Measurements from ENCODE around the gene TMEM184B. TPM values are rescaled to one million over a fixed set of nuclear protein-coding genes. Genes with fewer than 3 reads are reported as not detected.

Gene TMEM184B
- polyA plus RNA-seq, 1 donor (not counting 4 experiments of a cell fraction or from before 2014, with no cell fraction given): 18.8 TPM

GRCh38 chr22:38226853-38227649 lies 45.8 kb downstream of the TMEM184B start:
- no peak overlapping the region for H3K4me3 ChIP-seq (ENCODE audit: control insufficient read depth in 2 of 3, extremely low read depth in 1 of 3, insufficient read depth in 2 of 3, low read depth in 1 of 3, low read length in 3 of 3)
- no peaks in the 10 kb centered on the region for H4K20me1 ChIP-seq (ENCODE audit: control insufficient read depth, extremely low read depth, insufficient read depth, low read length)
- no peak for TF ChIP-seq CTCF (optimal IDR thresholded peaks at IDR 0.05 in 1 of 3, IDR thresholded peaks at IDR 0.05 in 1 of 3, conservative IDR thresholded peaks at IDR 0.05 in 1 of 3; ENCODE audit: extremely low read depth in 1 of 3, insufficient read depth in 2 of 3, low read length in 3 of 3)
- DNase-seq (ENCODE audit: low read depth, low spot score): no peak
- dilution Hi-C loops (cut with MboI; ENCODE audit: extremely low pct_ligation_motif_present, low sequenced_read_pairs): no loop called here
- peaks cover 2% of the 10 kb centered on the region for H3K9me1 ChIP-seq (ENCODE audit: control insufficient read depth, extremely low read depth, insufficient read depth, low read length)
- no peak for FAIRE-seq
- no peaks in the 10 kb centered on the region for H3K79me2 ChIP-seq (ENCODE audit: control insufficient read depth, insufficient read depth, low read length)
- H3K4me1 ChIP-seq (ENCODE audit: control insufficient read depth, extremely low read depth, insufficient read depth, low read length): peaks cover 44% of the 10 kb centered on the region
- H3K9me3 ChIP-seq (ENCODE audit: control insufficient read depth, low read depth, low read length): no peaks in the 10 kb centered on the region
- H3K4me2 ChIP-seq (ENCODE audit: control insufficient read depth, extremely low read depth, insufficient read depth, low read depth, low read length): no peak overlapping the region
- no peak overlapping the region for H3K9ac ChIP-seq (ENCODE audit: control insufficient read depth, extremely low read depth, insufficient read depth, low read length)
- no peak overlapping the region for H3K27ac ChIP-seq (ENCODE audit: control insufficient read depth, insufficient read depth, low read length)
- no peaks in the 10 kb centered on the region for H3K27me3 ChIP-seq (ENCODE audit: control insufficient read depth, extremely low read depth, insufficient read depth, low read length)
- H3K36me3 ChIP-seq (ENCODE audit: control insufficient read depth in 2 of 2, extremely low read depth in 1 of 2, insufficient read depth in 2 of 2, low read length in 2 of 2): peaks cover 25 to 41% of the 10 kb centered on the region in 2 experiments
- H2AFZ ChIP-seq (ENCODE audit: control insufficient read depth, low read length): no peak overlapping the region

- no peak for TF ChIP-seq EZH2 (IDR thresholded peaks at IDR 0.05; ENCODE audit: low read length)
- TF ChIP-seq CTCF (optimal IDR thresholded peaks at IDR 0.05 in 1 of 3, IDR thresholded peaks at IDR 0.05 in 1 of 3, conservative IDR thresholded peaks at IDR 0.05 in 1 of 3; ENCODE audit: extremely low read depth in 1 of 3, insufficient read depth in 2 of 3, low read length in 3 of 3): peak; percentile 1 to 40 (median 11)
- no peak for FAIRE-seq
Observed at GRCh38 chr22:38223289-38223960, 49.4 kb downstream of the TMEM184B start.

More at GRCh38 chr22:38223289-38223960, 49.4 kb downstream of the TMEM184B start:
- H3K36me3 ChIP-seq (ENCODE audit: control insufficient read depth in 2 of 2, extremely low read depth in 1 of 2, insufficient read depth in 2 of 2, low read length in 2 of 2): peaks cover 22% of the 10 kb centered on the region in 2 experiments
- H3K27me3 ChIP-seq (ENCODE audit: control insufficient read depth, extremely low read depth, insufficient read depth, low read length): no peaks in the 10 kb centered on the region
- no peak overlapping the region for H3K4me3 ChIP-seq (ENCODE audit: control insufficient read depth in 2 of 3, extremely low read depth in 1 of 3, insufficient read depth in 2 of 3, low read depth in 1 of 3, low read length in 3 of 3)
- peak overlapping the region; percentile 65 for H3K27ac ChIP-seq (ENCODE audit: control insufficient read depth, insufficient read depth, low read length)
- H3K9me3 ChIP-seq (ENCODE audit: control insufficient read depth, low read depth, low read length): no peaks in the 10 kb centered on the region
- H4K20me1 ChIP-seq (ENCODE audit: control insufficient read depth, extremely low read depth, insufficient read depth, low read length): no peaks in the 10 kb centered on the region
- H3K4me1 ChIP-seq (ENCODE audit: control insufficient read depth, extremely low read depth, insufficient read depth, low read length): peaks cover 50% of the 10 kb centered on the region
- H2AFZ ChIP-seq (ENCODE audit: control insufficient read depth, low read length): no peak overlapping the region
- dilution Hi-C loops (cut with MboI; ENCODE audit: extremely low pct_ligation_motif_present, low sequenced_read_pairs): no loop called here
- DNase-seq (ENCODE audit: low read depth, low spot score): no peak
- peak overlapping the region; percentile 24 for H3K4me2 ChIP-seq (ENCODE audit: control insufficient read depth, extremely low read depth, insufficient read depth, low read depth, low read length)
- H3K9me1 ChIP-seq (ENCODE audit: control insufficient read depth, extremely low read depth, insufficient read depth, low read length): peaks cover 2% of the 10 kb centered on the region
- H3K79me2 ChIP-seq (ENCODE audit: control insufficient read depth, insufficient read depth, low read length): no peaks in the 10 kb centered on the region
- H3K9ac ChIP-seq (ENCODE audit: control insufficient read depth, extremely low read depth, insufficient read depth, low read length): peak overlapping the region; percentile 36

All from keratinocyte (primary cell).